Panc1 (cell line): ENCODE measurements around the gene RAB11FIP3. TPM values are rescaled to one million over a fixed set of nuclear protein-coding genes. Genes with fewer than 3 reads are reported as not detected.

ENCODE experiments used
- ATAC-seq: fragments of 200-7000 bp; cut with Tn5 transposase; 2 replicates; pipeline ENCODE4 v1.9.1; 2020; ENCODE audit warnings: mild to moderate bottlenecking, moderate library complexity
- BruUV-seq: library from RNA; stranded (reverse); fragments of 400-500 nt; replicated peaks from 2 replicates; lab custom pipeline; 2021; lab: Mats Ljungman, UMichigan
- CTCF ChIA-PET: fragments of 300-600 bp; sonication (Branson Sonifier 250); formaldehyde crosslinking; loops from one replicate; lab custom pipeline; 2022; ENCODE audit warnings: antibody characterized with exemption; lab: Charles Lee
- POLR2A ChIA-PET: fragments of 300-600 bp; sonication (Branson Sonifier 250); formaldehyde crosslinking; loops from one replicate; lab custom pipeline; 2022; ENCODE audit warnings: antibody characterized with exemption; lab: Charles Lee
- DNase-seq: peaks from one replicate; pipeline ENCODE4 v3.0.0-alpha.2; 2010; ENCODE audit warnings: low read depth, low spot score
- H3K27ac ChIP-seq: 2 replicates; pipeline ENCODE4 v1.5.1; 2011; ENCODE audit warnings: mild to moderate bottlenecking, low read length, inconsistent platforms
- H3K27me3 ChIP-seq: fragments of 200-500 bp; sonication (Bioruptor generic); 2 replicates; pipeline ENCODE4 v1.6.0; 2014; ENCODE audit warnings: low read length, inconsistent platforms; ENCODE audit not compliant: control insufficient read depth, insufficient read depth
- H3K36me3 ChIP-seq: fragments of 200-500 bp; sonication (Bioruptor generic); 2 replicates; pipeline ENCODE4 v1.5.1; 2014; ENCODE audit warnings: inconsistent platforms, mild to moderate bottlenecking, low read length, moderate library complexity; ENCODE audit not compliant: control insufficient read depth, insufficient read depth
- H3K4me1 ChIP-seq: 2 replicates; pipeline ENCODE4 v1.5.1; 2011; ENCODE audit warnings: inconsistent platforms, mild to moderate bottlenecking, low read length, moderate library complexity; ENCODE audit not compliant: control insufficient read depth, insufficient read depth
- H3K4me3 ChIP-seq, 2 experiments: 2 replicates each; pipeline ENCODE4 v1.5.1; 2011 to 2012; ENCODE audit warnings: low read depth in 2 of 2, low read length in 2 of 2, mild to moderate bottlenecking in 2 of 2, inconsistent platforms in 1 of 2, moderate library complexity in 1 of 2
- H3K9me3 ChIP-seq: fragments of 200-500 bp; sonication (Bioruptor generic); 2 replicates; pipeline ENCODE4 v1.5.1; 2014; ENCODE audit warnings: low read depth, mild to moderate bottlenecking, inconsistent platforms, low read length, moderate library complexity; ENCODE audit not compliant: control insufficient read depth, insufficient read depth
- CTCF ChIP-seq: fragments of 450-650 bp; IDR thresholded peaks from 2 replicates; pipeline ENCODE4 v1.5.1; 2017; ENCODE audit warnings: mild to moderate bottlenecking
- POLR2AphosphoS5 ChIP-seq: IDR thresholded peaks from 2 replicates; pipeline ENCODE4 v1.6.1; 2012; ENCODE audit warnings: mild to moderate bottlenecking, low read depth, low read length, moderate library complexity
- REST ChIP-seq, 2 experiments: IDR thresholded peaks; 2 replicates each; pipeline ENCODE4 v1.6.1; 2011 to 2012; ENCODE audit warnings: low read depth in 2 of 2, control low read depth in 1 of 2, low read length in 1 of 2, mild to moderate bottlenecking in 1 of 2, moderate library complexity in 1 of 2; ENCODE audit not compliant: insufficient read depth in 1 of 2
- SIN3A ChIP-seq: IDR thresholded peaks from 2 replicates; pipeline ENCODE4 v1.6.1; 2012; ENCODE audit warnings: low read depth, mild to moderate bottlenecking, low read length, moderate library complexity, borderline replicate concordance; ENCODE audit not compliant: insufficient read depth
- TCF7L2 ChIP-seq: IDR thresholded peaks from 2 replicates; pipeline ENCODE4 v1.6.1; 2011; ENCODE audit warnings: mild to moderate bottlenecking, low read depth, low read length, inconsistent platforms
- in situ Hi-C: cut with HindIII; loops from 2 replicates; pipeline ENCODE4 v1.10.0; 2016; ENCODE audit warnings: low sequenced_read_pairs, low pct_unique_long_range_greater_than_20kb
- intact Hi-C: fragments of 100-400 bp; cut with micrococcal nuclease; formaldehyde crosslinking; loops from one replicate; pipeline ENCODE4 v1.10.0; 2022; ENCODE audit not compliant: unreplicated experiment
- total RNA-seq: library from RNA; stranded (reverse); gene quantifications from one replicate; pipeline ENCODE4 v1.2.1, GENCODE V29; 2021; ENCODE audit not compliant: unreplicated experiment

The RAB11FIP3 gene
- total RNA-seq, 1 experiment from 2014 or later, result 57.3 TPM

GRCh38 chr16:495127-495748 is 69.8 kb downstream of the RAB11FIP3 start:
- H3K4me1 ChIP-seq, result no peaks in the 10 kb centered on the region
- intact Hi-C loops (loop anchor here (5.0 kb wide), 1 partner anchor 103 kb away; no protein-coding TSS in a partner anchor), in situ Hi-C loops (no loop called here)
- no peak for TF ChIP-seq SIN3A
- no peak; the same call in 1 of the 2 replicates for TF ChIP-seq CTCF
- no peak for TF ChIP-seq REST (IDR thresholded peaks at IDR 0.05; ENCODE audit: insufficient read depth in 1 of 2, low read depth in 2 of 2, low read length in 1 of 2)
- TF ChIP-seq TCF7L2, result no peak
- TF ChIP-seq POLR2AphosphoS5, result no peak
- ChIA-PET POLR2A (interaction anchor here (0.5 kb wide), 1 partner anchor 312 kb away, joined by 7 read pairs; no protein-coding TSS in a partner anchor), CTCF (interaction anchor here (0.8 kb wide), 1 partner anchor 104 kb away, joined by 4 read pairs; no protein-coding TSS in a partner anchor)
- ATAC-seq, result peak; percentile 94
- BruUV-seq, result no TSS peak
- no peaks in the 10 kb centered on the region for H3K9me3 ChIP-seq
- no peaks in the 10 kb centered on the region for H3K27me3 ChIP-seq
- no peak overlapping the region for H3K4me3 ChIP-seq
- DNase-seq, result peak; percentile 4
- no peak overlapping the region for H3K27ac ChIP-seq
- H3K36me3 ChIP-seq, result no peaks in the 10 kb centered on the region

GRCh38 chr16:496097-496886 is 70.8 kb downstream of the RAB11FIP3 start:
- ATAC-seq, result no peak
- H3K27me3 ChIP-seq, result no peaks in the 10 kb centered on the region
- BruUV-seq, result no TSS peak
- in situ Hi-C loops (no loop called here), intact Hi-C loops (loop anchor here (5.0 kb wide), 1 partner anchor 104 kb away; no protein-coding TSS in a partner anchor)
- ChIA-PET CTCF (interaction anchor here (0.6 kb wide), 1 partner anchor 125 kb away, joined by 3 read pairs; no protein-coding TSS in a partner anchor), POLR2A (interaction anchor here (0.5 kb wide), 1 partner anchor 311 kb away, joined by 7 read pairs; no protein-coding TSS in a partner anchor)
- no peak overlapping the region for H3K4me3 ChIP-seq
- H3K27ac ChIP-seq, result no peak overlapping the region
- TF ChIP-seq POLR2AphosphoS5 (no peak), CTCF (no peak), TCF7L2 (no peak)
- H3K9me3 ChIP-seq, result no peaks in the 10 kb centered on the region
- no peak for DNase-seq
- no peaks in the 10 kb centered on the region for H3K36me3 ChIP-seq
- no peaks in the 10 kb centered on the region for H3K4me1 ChIP-seq
